ENCODE data around the gene DNAJC17.

DNA sequence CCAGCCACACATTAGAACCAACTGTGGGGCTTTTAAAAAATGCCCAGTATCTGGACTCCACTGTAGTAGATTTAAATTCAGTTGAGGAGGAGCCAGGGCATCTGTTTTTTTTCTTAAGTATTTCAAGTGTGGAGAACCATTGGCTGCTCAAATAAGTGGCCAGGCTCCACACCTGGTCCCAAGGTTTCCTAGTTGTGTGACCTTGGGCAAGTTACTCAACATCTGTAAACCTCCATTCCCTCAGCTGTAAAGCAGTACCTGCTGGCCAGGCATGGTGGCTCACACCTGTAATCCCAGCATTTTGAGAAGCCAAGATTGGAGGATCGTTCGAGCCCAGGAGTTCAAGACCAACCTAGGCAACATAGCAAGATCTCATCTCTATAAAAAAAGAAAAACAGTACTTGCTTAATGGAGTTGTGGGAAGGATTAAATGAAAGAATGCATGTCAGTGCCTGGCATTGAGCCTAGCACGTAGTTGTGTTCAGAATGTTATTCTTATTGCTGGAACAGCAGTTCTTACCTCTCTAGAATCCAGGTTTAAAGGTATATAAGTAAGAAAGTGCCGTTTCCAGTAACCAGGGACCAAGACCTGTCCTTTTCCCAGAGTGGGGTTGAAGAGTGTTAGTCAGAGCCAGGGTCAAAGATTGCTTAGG lies 19.3 kb upstream of the DNAJC17 start:
- TF ChIP-seq, protein P1, sequence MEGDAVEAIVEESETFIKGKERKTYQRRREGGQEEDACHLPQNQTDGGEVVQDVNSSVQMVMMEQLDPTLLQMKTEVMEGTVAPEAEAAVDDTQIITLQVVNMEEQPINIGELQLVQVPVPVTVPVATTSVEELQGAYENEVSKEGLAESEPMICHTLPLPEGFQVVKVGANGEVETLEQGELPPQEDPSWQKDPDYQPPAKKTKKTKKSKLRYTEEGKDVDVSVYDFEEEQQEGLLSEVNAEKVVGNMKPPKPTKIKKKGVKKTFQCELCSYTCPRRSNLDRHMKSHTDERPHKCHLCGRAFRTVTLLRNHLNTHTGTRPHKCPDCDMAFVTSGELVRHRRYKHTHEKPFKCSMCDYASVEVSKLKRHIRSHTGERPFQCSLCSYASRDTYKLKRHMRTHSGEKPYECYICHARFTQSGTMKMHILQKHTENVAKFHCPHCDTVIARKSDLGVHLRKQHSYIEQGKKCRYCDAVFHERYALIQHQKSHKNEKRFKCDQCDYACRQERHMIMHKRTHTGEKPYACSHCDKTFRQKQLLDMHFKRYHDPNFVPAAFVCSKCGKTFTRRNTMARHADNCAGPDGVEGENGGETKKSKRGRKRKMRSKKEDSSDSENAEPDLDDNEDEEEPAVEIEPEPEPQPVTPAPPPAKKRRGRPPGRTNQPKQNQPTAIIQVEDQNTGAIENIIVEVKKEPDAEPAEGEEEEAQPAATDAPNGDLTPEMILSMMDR (IDR thresholded peaks at IDR 0.05; ENCODE audit: low read depth, low read length, missing input control), result no peak
- TF ChIP-seq TAF1 (conservative IDR thresholded peaks at IDR 0.05) (no peak), RAD21 (IDR thresholded peaks at IDR 0.05) (no peak), HNF4A (conservative IDR thresholded peaks at IDR 0.05) (no peak), HNF4G (IDR thresholded peaks at IDR 0.05) (no peak), YY1 (IDR thresholded peaks at IDR 0.05) (no peak), RXRA (IDR thresholded peaks at IDR 0.05) (no peak), EGR1 (IDR thresholded peaks at IDR 0.05; ENCODE audit: low read depth in 2 of 2) (no peak), SP1 (IDR thresholded peaks at IDR 0.05) (no peak), NR2F2 (IDR thresholded peaks at IDR 0.05) (no peak)
- TF ChIP-seq, protein P2, sequence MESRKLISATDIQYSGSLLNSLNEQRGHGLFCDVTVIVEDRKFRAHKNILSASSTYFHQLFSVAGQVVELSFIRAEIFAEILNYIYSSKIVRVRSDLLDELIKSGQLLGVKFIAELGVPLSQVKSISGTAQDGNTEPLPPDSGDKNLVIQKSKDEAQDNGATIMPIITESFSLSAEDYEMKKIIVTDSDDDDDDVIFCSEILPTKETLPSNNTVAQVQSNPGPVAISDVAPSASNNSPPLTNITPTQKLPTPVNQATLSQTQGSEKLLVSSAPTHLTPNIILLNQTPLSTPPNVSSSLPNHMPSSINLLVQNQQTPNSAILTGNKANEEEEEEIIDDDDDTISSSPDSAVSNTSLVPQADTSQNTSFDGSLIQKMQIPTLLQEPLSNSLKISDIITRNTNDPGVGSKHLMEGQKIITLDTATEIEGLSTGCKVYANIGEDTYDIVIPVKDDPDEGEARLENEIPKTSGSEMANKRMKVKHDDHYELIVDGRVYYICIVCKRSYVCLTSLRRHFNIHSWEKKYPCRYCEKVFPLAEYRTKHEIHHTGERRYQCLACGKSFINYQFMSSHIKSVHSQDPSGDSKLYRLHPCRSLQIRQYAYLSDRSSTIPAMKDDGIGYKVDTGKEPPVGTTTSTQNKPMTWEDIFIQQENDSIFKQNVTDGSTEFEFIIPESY (IDR thresholded peaks at IDR 0.05), result no peak
- TF ChIP-seq, protein P3, sequence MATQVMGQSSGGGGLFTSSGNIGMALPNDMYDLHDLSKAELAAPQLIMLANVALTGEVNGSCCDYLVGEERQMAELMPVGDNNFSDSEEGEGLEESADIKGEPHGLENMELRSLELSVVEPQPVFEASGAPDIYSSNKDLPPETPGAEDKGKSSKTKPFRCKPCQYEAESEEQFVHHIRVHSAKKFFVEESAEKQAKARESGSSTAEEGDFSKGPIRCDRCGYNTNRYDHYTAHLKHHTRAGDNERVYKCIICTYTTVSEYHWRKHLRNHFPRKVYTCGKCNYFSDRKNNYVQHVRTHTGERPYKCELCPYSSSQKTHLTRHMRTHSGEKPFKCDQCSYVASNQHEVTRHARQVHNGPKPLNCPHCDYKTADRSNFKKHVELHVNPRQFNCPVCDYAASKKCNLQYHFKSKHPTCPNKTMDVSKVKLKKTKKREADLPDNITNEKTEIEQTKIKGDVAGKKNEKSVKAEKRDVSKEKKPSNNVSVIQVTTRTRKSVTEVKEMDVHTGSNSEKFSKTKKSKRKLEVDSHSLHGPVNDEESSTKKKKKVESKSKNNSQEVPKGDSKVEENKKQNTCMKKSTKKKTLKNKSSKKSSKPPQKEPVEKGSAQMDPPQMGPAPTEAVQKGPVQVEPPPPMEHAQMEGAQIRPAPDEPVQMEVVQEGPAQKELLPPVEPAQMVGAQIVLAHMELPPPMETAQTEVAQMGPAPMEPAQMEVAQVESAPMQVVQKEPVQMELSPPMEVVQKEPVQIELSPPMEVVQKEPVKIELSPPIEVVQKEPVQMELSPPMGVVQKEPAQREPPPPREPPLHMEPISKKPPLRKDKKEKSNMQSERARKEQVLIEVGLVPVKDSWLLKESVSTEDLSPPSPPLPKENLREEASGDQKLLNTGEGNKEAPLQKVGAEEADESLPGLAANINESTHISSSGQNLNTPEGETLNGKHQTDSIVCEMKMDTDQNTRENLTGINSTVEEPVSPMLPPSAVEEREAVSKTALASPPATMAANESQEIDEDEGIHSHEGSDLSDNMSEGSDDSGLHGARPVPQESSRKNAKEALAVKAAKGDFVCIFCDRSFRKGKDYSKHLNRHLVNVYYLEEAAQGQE (IDR thresholded peaks at IDR 0.05), result no peak

Measured in liver (tissue), 3 donors.